Measurements from ENCODE around the gene PLCD1.
A peak's percentile ranks its signal among the peaks of the same experiment; 100 is the strongest.
"Not testable (repeated sequence)": the region's sequence is repeated elsewhere in the genome, so short reads cannot be mapped to it uniquely, and the experiment has no call there.

PLCD1 gene

DNA sequence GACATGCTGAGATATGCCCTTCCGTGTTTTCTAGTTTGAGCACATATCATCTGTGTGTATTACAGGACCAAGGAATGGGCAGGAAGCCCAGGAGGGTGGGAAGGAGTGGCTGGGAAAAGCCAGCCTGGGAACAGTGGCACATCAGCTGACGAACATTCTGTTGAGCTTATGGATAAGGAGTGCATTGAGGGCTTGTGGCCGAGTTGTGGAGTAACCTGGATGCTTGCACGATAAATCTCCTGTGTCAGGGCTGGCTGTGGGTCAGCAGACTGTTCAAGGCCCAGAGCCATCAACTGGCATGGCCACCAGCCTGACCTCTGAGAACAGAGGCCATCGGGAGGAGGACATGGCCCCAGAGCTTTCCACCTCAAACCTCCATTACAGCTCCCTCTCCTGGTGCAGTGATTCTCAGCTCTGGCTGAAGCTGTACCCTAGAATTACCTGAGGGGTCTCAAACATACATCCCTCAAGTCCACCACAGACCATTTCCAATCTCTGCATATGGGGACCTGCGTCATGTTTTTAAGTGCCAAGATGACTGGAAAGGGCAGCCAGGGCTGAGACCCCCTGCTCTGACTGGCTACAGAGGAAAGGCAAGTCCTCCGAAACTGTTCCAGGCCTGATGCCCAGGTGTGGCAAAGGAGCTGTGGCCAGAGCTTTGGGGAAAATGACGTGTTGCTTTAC lies 43.7 kb downstream of the PLCD1 start:
- Mint-ChIP-seq H3K36me3 (no peaks in the 10 kb centered on the region), H3K9me3 (no peaks in the 10 kb centered on the region), H3K27ac (no peak overlapping the region), H3K4me3 (no peak overlapping the region), H3K4me1 (no peaks in the 10 kb centered on the region), H3K27me3 (peaks cover 5% of the 10 kb centered on the region)
- no peak for ATAC-seq (ENCODE audit: low read depth)
- no peak for DNase-seq (ENCODE audit: low spot score in 2 of 2)

DNA sequence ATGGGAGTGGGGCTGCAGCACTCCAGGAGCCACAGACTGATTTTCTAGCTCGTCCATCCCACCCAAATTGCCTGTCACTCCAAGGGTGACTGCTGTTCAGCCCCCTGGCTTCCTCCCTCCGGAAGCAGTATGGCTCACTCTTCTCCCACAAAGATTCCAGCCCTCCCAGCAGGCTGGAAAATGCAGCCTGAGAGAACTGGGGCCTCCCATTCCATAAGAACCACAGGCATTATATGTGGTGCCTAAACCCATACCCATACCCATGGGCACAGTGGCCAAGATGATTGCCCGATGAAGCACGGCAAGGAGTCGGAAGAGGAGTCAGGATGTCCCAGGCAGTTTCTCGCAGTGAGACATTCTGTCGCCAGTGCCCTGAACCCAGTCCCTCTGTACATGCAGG lies 44.8 kb downstream of the PLCD1 start:
- no peak overlapping the region for H3K27ac Mint-ChIP-seq
- ATAC-seq (ENCODE audit: low read depth): no peak
- H3K27me3 Mint-ChIP-seq: peaks cover 5% of the 10 kb centered on the region

DNA sequence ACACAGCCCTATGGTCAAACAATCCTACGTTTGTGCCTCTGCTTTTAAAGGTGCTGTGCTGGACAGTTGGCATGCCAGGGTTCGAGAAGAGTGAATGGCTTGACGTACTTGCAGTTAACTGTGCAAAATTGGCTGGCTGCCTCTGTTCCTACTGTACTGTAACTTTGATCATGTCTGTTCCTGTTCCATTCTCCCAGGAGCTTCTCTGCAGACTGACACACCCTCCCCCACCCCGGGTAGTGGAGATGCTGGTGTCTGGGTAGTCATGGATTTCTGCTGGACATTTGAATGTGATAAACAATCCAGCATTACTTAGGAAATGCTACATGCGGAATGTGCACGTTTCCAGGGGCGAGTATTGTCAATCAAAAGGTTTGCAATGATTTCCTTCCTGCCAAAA lies 45.4 kb downstream of the PLCD1 start:
- Mint-ChIP-seq H3K9me3 (no peaks in the 10 kb centered on the region), H3K4me3 (no peak overlapping the region), H3K4me1 (no peaks in the 10 kb centered on the region), H3K27me3 (peaks cover 6% of the 10 kb centered on the region), H3K36me3 (no peaks in the 10 kb centered on the region), H3K27ac (no peak overlapping the region)
- DNase-seq (ENCODE audit: low spot score in 2 of 2): no peak
- ATAC-seq (ENCODE audit: low read depth): no peak

More for the DNA sequence above, 44.8 kb downstream of the PLCD1 start:
- Mint-ChIP-seq H3K36me3 (no peaks in the 10 kb centered on the region), H3K9me3 (no peaks in the 10 kb centered on the region), H3K4me3 (no peak overlapping the region), H3K4me1 (no peaks in the 10 kb centered on the region)
- DNase-seq (ENCODE audit: low spot score in 2 of 2): no peak

DNA sequence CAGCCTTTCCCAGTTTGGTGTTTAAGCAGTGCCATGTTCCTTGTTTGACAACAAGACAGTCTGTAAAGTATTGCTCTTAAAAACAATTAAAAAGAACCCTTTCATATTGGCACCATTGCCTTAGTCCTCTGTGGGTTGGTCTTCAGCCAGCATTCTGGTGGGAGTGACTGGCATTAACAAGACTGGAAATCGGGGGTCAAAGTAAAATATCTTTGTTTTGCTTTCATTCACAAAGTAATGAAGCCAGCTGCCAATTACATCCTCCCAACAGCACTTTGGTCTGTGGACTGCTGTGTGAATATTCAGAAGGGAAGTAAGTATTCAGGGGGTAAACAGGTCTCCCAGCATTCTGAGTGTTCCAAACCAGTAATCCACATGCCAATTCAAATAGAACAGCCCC lies 47.1 kb downstream of the PLCD1 start:
- Mint-ChIP-seq H3K36me3 (no peaks in the 10 kb centered on the region), H3K27me3 (peaks cover 7% of the 10 kb centered on the region), H3K27ac (no peak overlapping the region), H3K4me3 (no peak overlapping the region), H3K4me1 (no peaks in the 10 kb centered on the region), H3K9me3 (no peaks in the 10 kb centered on the region)
- no peak for DNase-seq (ENCODE audit: low spot score in 2 of 2)
- ATAC-seq (ENCODE audit: low read depth): no peak

DNA sequence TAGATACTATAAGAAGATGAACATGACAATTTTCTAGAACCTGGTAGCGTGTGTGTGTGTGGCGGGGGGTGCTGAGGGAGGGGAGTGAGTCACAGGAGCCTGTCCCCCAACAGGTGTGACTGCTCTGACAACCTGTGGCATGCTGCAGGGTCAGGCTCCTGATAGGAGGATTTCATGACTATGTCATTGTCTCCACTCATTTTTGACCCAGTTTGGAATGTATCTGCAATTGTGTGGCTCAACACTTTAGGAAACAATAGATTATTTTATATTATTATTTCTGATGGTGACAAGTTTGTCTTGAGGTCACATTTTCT lies 48.1 kb downstream of the PLCD1 start:
- Mint-ChIP-seq H3K27ac (no peak overlapping the region), H3K9me3 (no peaks in the 10 kb centered on the region), H3K4me1 (no peaks in the 10 kb centered on the region), H3K27me3 (peaks cover 7% of the 10 kb centered on the region), H3K36me3 (no peaks in the 10 kb centered on the region), H3K4me3 (no peak overlapping the region)
- no peak for DNase-seq (ENCODE audit: low spot score in 2 of 2)
- no peak for ATAC-seq (ENCODE audit: low read depth)

DNA sequence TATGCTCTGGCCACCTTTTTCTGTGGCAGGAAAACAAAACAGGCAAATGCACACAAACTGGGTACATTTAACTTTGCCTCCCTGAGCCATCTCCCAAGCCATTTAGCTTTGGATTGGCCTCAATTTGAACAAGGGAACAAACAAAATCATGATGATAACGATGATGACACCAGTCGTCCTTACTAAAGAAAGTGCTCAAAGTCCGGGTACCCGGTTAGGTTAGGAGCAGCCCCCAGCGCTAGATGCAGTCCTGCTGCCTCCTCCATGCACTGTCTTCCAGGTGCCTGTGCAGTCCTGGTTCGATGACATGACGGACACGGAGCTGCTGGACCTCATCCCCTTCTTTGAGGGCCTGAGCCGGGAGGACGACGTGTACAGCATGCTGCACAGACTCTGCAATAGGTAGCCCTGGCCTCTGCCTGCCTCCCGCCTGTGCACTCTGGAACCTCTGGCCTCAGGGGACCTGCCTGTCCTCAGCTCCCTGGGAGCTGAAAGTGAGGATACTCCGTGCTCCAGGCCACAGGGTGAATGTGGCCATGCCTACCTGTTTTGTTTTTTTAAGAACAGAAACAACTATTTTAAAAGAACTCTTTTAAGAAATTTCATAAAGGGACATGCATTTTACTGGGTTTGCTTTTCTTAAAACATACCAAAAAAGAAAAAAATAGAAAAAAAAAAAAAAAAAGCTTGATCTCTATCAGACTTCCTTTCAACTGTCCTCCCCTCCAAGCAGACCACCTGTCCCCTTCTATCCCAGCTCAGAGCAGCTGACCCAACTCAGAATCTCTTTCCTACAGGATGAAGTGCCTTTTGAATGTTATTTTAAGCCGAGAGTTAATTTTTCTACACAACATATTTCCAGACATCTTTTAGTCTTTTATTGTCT lies 48.7 kb downstream of the PLCD1 start:
- no peaks in the 10 kb centered on the region for H3K36me3 Mint-ChIP-seq
- H3K27ac Mint-ChIP-seq: no peak overlapping the region
- DNase-seq (ENCODE audit: low spot score in 2 of 2) (no peak), ATAC-seq (ENCODE audit: low read depth) (no peak)
- H3K27me3 Mint-ChIP-seq: peaks cover 2% of the 10 kb centered on the region
- H3K4me1 Mint-ChIP-seq: no peaks in the 10 kb centered on the region
- no peaks in the 10 kb centered on the region for H3K9me3 Mint-ChIP-seq
- H3K4me3 Mint-ChIP-seq: no peak overlapping the region

DNA sequence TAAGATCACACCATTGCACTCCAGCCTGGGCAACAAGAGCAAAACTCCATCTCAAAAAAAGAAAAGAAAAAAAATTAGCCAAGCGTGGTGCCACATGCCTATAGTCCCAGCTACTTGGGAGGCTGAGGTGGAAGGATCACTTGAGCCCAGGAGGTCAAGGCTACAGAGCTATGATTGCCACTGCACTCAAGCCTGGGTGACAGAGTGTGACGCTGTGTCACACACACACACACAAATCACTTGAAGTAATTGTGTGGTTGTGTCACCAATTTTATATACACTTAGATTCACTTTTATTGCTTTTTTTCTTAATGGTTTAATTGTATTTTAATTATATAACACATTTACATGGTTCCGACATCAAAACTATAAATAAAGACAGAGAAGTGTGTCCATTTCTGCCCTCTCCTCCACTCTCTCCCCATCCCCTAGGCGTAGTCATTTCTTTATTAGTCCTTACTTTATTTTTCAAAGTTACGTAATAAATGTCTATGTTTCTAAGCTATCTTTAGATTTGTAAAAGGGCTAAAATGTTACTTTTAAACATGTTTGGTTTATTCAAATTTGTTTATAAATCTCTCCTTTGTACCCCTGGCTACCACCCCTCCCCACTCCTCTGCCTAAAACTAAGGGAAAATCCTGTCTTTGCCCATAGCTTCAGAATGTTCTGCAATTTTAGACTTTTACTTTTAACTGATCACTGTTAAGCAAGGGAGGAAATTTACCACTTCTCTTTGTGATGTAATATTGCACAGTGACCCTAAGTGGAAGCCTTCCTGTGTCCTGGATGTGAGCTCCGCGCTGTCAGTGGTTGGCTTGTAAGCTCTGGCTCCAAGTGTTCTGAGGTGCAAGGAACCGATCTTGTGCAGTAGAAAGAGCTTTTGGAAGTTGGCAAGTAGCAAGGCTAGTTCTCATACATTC lies 49.6 kb downstream of the PLCD1 start:
- DNase-seq (ENCODE audit: low spot score in 2 of 2) (no peak), ATAC-seq (ENCODE audit: low read depth) (no peak)
- Mint-ChIP-seq H3K4me3 (no peak overlapping the region), H3K9me3 (no peaks in the 10 kb centered on the region), H3K4me1 (peaks cover under 1% of the 10 kb centered on the region), H3K36me3 (no peaks in the 10 kb centered on the region), H3K27ac (no peak overlapping the region), H3K27me3 (peaks cover 2% of the 10 kb centered on the region)

DNA sequence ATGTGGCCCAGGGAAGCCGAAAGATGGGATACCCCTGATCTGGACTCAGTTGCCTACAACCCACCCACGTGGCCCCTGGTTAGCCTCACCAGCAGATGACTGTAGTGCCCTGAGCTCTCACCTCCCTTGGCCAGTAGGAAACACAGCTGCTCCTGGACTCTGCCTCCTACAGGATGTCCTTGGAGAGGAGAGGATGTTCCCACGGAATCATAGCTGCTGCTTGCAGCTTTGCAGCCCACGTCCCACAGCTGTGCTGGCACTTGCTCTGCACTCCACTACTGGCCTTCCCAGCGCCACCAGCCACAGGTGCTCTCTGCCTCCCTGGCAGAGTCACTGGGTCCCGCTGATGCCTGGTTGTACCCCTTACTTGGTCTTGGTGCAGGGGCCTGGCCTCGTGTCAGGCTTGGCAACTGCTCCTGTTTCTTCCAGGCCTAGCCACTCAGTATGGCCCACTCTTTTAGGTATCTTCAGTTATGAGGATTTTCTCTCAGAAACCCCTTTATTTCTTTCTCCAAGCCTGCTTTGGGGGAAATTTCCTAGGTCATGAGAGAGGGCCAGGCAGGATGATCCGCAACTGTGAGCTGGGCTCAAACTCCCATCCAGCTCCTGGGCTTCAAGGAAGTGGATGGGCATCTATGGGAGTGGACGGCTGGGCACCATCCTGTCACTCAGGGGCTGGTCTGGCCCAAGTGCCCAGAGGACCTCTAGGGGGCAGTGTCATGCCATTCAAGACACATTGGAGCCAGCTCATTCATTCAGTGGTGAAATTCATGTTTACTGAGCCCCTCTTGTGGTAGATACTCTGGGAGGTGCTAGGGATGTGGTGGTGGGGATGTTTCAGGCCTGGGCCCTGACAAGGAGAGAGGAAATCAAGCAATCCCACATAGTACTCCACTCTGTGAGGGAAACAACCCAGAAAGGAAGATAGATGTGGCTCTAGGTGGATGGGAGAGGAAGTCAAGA lies 55.0 kb downstream of the PLCD1 start:
- Mint-ChIP-seq H3K4me3 (no peak overlapping the region), H3K27ac (no peak overlapping the region), H3K36me3 (no peaks in the 10 kb centered on the region), H3K27me3 (peaks cover 7% of the 10 kb centered on the region), H3K9me3 (no peaks in the 10 kb centered on the region), H3K4me1 (peaks cover 4% of the 10 kb centered on the region)
- DNase-seq (ENCODE audit: low spot score in 2 of 2) (peak; percentile 55 to 59), ATAC-seq (ENCODE audit: low read depth) (peak; percentile 92)

DNA sequence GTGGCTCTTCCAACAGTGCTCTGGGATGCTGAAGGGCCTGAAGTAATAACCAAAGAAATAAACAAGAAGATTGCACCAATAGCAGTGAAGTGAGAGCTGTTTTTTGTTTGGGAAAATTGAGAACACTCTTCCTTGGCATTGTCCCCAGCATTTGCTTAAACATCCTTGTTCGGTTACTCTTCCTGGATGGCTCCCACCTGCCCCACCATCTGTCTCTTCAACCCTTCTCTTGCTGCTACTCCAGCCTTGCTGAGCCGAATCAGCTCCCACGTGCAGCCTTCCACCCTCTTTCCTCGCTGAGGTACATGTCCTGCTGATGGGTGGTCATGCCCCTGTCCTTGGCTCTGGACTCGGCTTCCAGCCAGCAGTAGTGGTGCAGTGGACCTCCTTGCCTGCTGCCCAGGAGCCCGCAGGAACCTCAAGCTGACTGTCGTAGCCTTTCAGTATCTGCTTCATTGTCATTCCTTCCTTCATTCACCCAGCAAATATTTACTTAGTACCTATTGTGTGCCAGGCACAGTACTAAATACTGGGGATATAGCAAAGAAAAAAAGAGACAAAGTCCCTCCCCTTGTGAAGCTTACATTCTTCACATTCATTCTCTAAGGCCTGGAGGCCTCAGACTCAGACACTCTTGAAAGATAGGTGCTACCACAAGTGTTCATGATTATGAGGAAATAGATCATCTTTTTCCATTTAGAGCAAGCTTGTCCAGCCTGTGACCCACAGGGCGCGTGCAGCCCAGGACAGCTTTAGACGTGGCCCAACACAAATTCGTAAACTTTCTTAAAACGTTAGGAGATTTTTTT lies 56.0 kb downstream of the PLCD1 start:
- no peak for ATAC-seq (ENCODE audit: low read depth)

DNA sequence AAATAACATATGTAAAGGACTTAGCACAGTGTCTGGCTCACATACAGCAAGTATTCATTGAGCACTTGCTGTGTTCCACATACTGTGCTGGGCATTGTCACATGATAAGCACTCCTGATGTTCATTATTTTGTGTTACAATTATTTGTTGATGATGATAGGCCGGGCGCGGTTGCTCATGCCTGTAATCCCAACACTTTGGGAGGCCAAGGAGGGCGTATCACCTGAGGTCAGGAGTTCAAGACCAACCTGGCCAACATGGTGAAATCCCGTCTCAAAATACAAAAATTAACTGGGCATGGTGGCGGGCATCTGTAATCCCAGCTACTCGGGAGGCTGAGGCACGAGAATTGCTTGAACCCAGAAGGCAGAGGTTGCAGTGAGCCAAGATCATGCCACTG lies 57.4 kb downstream of the PLCD1 start:
- H3K9me3 Mint-ChIP-seq: not testable (repeated sequence)

More for the DNA sequence above, 56.0 kb downstream of the PLCD1 start:
- Mint-ChIP-seq H3K27ac (no peak overlapping the region), H3K27me3 (peaks cover 5% of the 10 kb centered on the region), H3K4me1 (peaks cover 4% of the 10 kb centered on the region), H3K36me3 (no peaks in the 10 kb centered on the region), H3K9me3 (no peaks in the 10 kb centered on the region), H3K4me3 (no peak overlapping the region)
- no peak for DNase-seq (ENCODE audit: low spot score in 2 of 2)

DNA sequence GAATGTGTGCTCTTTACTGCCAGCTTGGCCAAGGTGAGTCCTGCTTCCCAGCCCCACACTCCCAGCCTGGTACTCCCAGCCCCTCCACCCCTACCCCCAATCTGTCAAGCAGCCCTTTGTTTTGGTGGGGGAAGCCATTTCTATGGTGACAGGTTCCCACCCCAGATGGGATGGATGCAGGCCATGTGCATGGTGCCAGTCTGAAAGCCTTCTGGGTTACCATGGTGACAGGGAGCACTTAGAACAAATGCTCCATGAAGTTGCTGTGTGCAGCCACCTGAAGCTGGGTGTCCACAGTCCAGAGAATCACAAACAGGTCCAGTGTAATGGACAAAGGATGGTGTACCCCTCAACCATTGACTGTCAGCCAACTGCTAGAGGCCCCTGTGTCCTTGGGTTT lies 58.0 kb downstream of the PLCD1 start:
- no peaks in the 10 kb centered on the region for H3K36me3 Mint-ChIP-seq

More for the DNA sequence above, 57.4 kb downstream of the PLCD1 start:
- H3K27me3 Mint-ChIP-seq; H3K36me3 Mint-ChIP-seq; H3K4me3 Mint-ChIP-seq; DNase-seq (ENCODE audit: low spot score in 2 of 2); H3K4me1 Mint-ChIP-seq; ATAC-seq (ENCODE audit: low read depth); H3K27ac Mint-ChIP-seq: not testable (repeated sequence)

DNA sequence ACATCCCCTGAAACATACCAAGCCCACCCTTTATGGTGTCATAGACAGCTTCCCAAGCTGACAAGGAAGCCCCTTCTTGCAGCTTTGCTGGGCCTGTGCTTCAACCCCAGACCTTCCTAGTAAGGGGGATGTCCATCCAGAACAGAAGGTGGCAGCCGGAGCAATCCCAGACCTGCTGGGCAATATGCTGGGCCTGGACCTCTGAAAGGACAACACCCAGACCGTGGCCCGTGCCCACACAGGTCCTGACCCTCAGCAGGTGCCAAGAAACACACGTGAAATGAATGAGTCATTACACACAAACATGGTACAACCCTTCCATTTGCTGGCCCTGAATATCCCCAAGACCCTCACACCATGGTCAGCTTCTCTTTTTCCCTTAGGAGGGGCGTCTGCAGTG lies 58.6 kb downstream of the PLCD1 start:
- peaks cover 7% of the 10 kb centered on the region for H3K27me3 Mint-ChIP-seq
- ATAC-seq (ENCODE audit: low read depth): no peak
- peaks cover 4% of the 10 kb centered on the region for H3K4me1 Mint-ChIP-seq
- H3K4me3 Mint-ChIP-seq: no peak overlapping the region
- H3K9me3 Mint-ChIP-seq: no peaks in the 10 kb centered on the region
- no peaks in the 10 kb centered on the region for H3K36me3 Mint-ChIP-seq
- no peak overlapping the region for H3K27ac Mint-ChIP-seq
- DNase-seq (ENCODE audit: low spot score in 2 of 2): no peak

More for the DNA sequence above, 58.0 kb downstream of the PLCD1 start:
- ATAC-seq (ENCODE audit: low read depth) (no peak), DNase-seq (ENCODE audit: low spot score in 2 of 2) (no peak)
- Mint-ChIP-seq H3K4me3 (no peak overlapping the region), H3K9me3 (no peaks in the 10 kb centered on the region), H3K27me3 (peaks cover 7% of the 10 kb centered on the region), H3K27ac (no peak overlapping the region), H3K4me1 (peaks cover 4% of the 10 kb centered on the region)
